B cell (primary cell): Measurements from ENCODE around the gene HABP2. TPM values are rescaled to one million over a fixed set of nuclear protein-coding genes. Genes with fewer than 3 reads are reported as not detected.

ENCODE experiments used
- ATAC-seq: fragments of 200-7000 bp; cut with Tn5 transposase; one replicate; pipeline ENCODE4 v1.10.0; 2021; ENCODE audit warnings: low read depth, mild to moderate bottlenecking, moderate number of reproducible peaks, moderate library complexity
- CTCF ChIA-PET: fragments of 350-600 bp; sonication (Branson Sonifier 250); formaldehyde crosslinking; loops from one replicate; lab custom pipeline; 2021; ENCODE audit warnings: antibody characterized with exemption, inconsistent platforms; lab: Charles Lee
- POLR2A ChIA-PET: fragments of 350-600 bp; sonication (Branson Sonifier 250); formaldehyde crosslinking; loops from one replicate; lab custom pipeline; 2021; ENCODE audit warnings: antibody characterized with exemption; lab: Charles Lee
- DNase-seq: peaks from one replicate; pipeline ENCODE4 v3.0.0; 2013
- H2AFZ ChIP-seq: 2 replicates; pipeline ENCODE4 v1.6.1; 2012; ENCODE audit warnings: mild to moderate bottlenecking, low read depth, low read length; ENCODE audit not compliant: insufficient read depth, poor library complexity, severe bottlenecking
- H3K27ac ChIP-seq, 2 donors: 1 replicate in 1 of 2; 2 replicates in 1 of 2; pipeline ENCODE4 v1.5.1; 2012 to 2013; ENCODE audit warnings: low read length in 2 of 2, mild to moderate bottlenecking in 2 of 2, moderate library complexity in 1 of 2
- H3K27me3 ChIP-seq, 4 experiments: fragments of 200-600 bp in 1 of 4; sonication (generic) in 1 of 4; replicated peaks in 1 of 4; 1 replicate in 2 of 4; 2 replicates in 2 of 4; pipeline versions ENCODE4 v1.6.1 to v1.7.0; 2013 to 2016; ENCODE audit warnings: low read length in 3 of 4, mild to moderate bottlenecking in 2 of 4, mixed read lengths in 1 of 4, moderate library complexity in 1 of 4; ENCODE audit not compliant: insufficient read depth in 4 of 4, control insufficient read depth in 3 of 4; ENCODE audit errors: control extremely low read depth in 1 of 4
- H3K36me3 ChIP-seq, 2 experiments: replicated peaks in 1 of 2; 1 replicate in 1 of 2; 2 replicates in 1 of 2; pipeline versions ENCODE4 v1.6.1 to v1.7.1; 2013; ENCODE audit warnings: low read length in 1 of 2; ENCODE audit not compliant: insufficient read depth in 2 of 2, control insufficient read depth in 1 of 2; ENCODE audit errors: control extremely low read depth in 1 of 2, extremely low read depth in 1 of 2
- H3K4me1 ChIP-seq, 2 donors: fragments of 200-600 bp in 1 of 2; sonication (generic) in 1 of 2; 1 replicate in 1 of 2; 2 replicates in 1 of 2; pipeline versions ENCODE4 v1.5.1 to v1.6.1; 2013 to 2017; ENCODE audit warnings: low read length in 2 of 2; ENCODE audit not compliant: control insufficient read depth in 2 of 2, insufficient read depth in 2 of 2
- H3K4me2 ChIP-seq: replicated peaks from 2 replicates; pipeline ENCODE3; 2012; ENCODE audit warnings: mild to moderate bottlenecking, low read depth, low read length; ENCODE audit not compliant: poor library complexity, severe bottlenecking
- H3K4me3 ChIP-seq, 5 experiments: fragments of 200-600 bp in 1 of 5; sonication (generic) in 1 of 5; 1 replicate in 3 of 5; 2 replicates in 2 of 5; pipeline versions ENCODE4 v1.5.1 to v1.7.0; 2011 to 2016; ENCODE audit warnings: low read length in 4 of 5, mild to moderate bottlenecking in 4 of 5, low read depth in 2 of 5, control low read depth in 1 of 5, moderate library complexity in 1 of 5; ENCODE audit not compliant: insufficient read depth in 1 of 5; ENCODE audit errors: control extremely low read depth in 1 of 5, extremely low read depth in 1 of 5
- H3K79me2 ChIP-seq: fragments of 200-600 bp; sonication (generic); one replicate; pipeline ENCODE4 v1.6.0; 2016; ENCODE audit warnings: low read length; ENCODE audit not compliant: control insufficient read depth, insufficient read depth
- H3K9ac ChIP-seq: fragments of 200-600 bp; sonication (generic); 2 replicates; pipeline ENCODE4 v1.6.1; 2017; ENCODE audit warnings: mild to moderate bottlenecking, low read length, moderate library complexity
- H3K9me3 ChIP-seq, 3 donors: one replicate each; pipeline versions ENCODE4 v1.6.1 to v1.7.1; 2013; ENCODE audit warnings: low read length in 2 of 3; ENCODE audit not compliant: control insufficient read depth in 2 of 3, insufficient read depth in 1 of 3; ENCODE audit errors: control extremely low read depth in 1 of 3
- H4K20me1 ChIP-seq: 2 replicates; pipeline ENCODE4 v1.6.0; 2012; ENCODE audit warnings: mild to moderate bottlenecking, low read length; ENCODE audit not compliant: insufficient read depth, control insufficient read depth, poor library complexity, severe bottlenecking
- H3K27ac Mint-ChIP-seq: one replicate; pipeline ENCODE4 v1.8.0; 2021; ENCODE audit warnings: mixed read lengths
- H3K27me3 Mint-ChIP-seq: one replicate; pipeline ENCODE4 v1.8.0; 2021; ENCODE audit warnings: mixed read lengths
- H3K4me1 Mint-ChIP-seq: one replicate; pipeline ENCODE4 v1.8.0; 2021; ENCODE audit warnings: mixed read lengths
- H3K4me3 Mint-ChIP-seq: one replicate; pipeline ENCODE4 v1.8.0; 2021; ENCODE audit warnings: mixed read lengths
- H3K9me3 Mint-ChIP-seq: one replicate; pipeline ENCODE4 v1.8.0; 2022; ENCODE audit warnings: mixed read lengths; ENCODE audit not compliant: insufficient read depth
- CTCF ChIP-seq: fragments of 200-600 bp; IDR thresholded peaks from one replicate; pipeline ENCODE4 v1.8.0; 2022; ENCODE audit warnings: antibody characterized with exemption, mild to moderate bottlenecking
- EZH2 ChIP-seq: IDR thresholded peaks from 2 replicates; pipeline ENCODE4 v1.6.1; 2012; ENCODE audit warnings: borderline replicate concordance, low read depth, mild to moderate bottlenecking, moderate library complexity, low read length; ENCODE audit not compliant: insufficient read depth, poor library complexity, severe bottlenecking
- WGBS: methylation state at CpG from one replicate; pipeline ENCODE4 v1.1.5; 2013; ENCODE audit warnings: missing lambda C conversion rate; ENCODE audit not compliant: insufficient coverage; 5-methylcytosine and 5-hydroxymethylcytosine counted together
- intact Hi-C: fragments of 100-400 bp; cut with micrococcal nuclease; formaldehyde crosslinking; loops from one replicate; pipeline ENCODE4 v1.10.0; 2022
- polyA plus RNA-seq: library from polyadenylated mRNA; depleted of rRNA; stranded (reverse); fragments of >200 nt; gene quantifications from 2 replicates; pipeline ENCODE4 v1.2.3, GENCODE V29; 2012
- total RNA-seq, 2 donors: library from RNA; stranded (reverse); fragments of 120-200 nt in 1 of 2; gene quantifications; 1 replicate in 1 of 2; 2 replicates in 1 of 2; pipeline versions ENCODE4 v1.2.3 to v1.2.4, GENCODE V29; 2013 to 2022

HABP2 gene
- total and polyA plus RNA-seq, 2 donors (not counting 1 experiment from before 2014, with no cell fraction given), result not detected

- no peaks in the 10 kb centered on the region for H3K9me3 Mint-ChIP-seq
- no peaks in the 10 kb centered on the region for H3K4me1 ChIP-seq
- ChIA-PET POLR2A (no interaction called here), CTCF (no interaction called here)
- H3K27ac ChIP-seq, result no peak overlapping the region
- peaks cover 6% of the 10 kb centered on the region for H3K27me3 Mint-ChIP-seq
- ATAC-seq (no peak), DNase-seq (no peak)
- peaks cover 0 to 2% (median 0%) of the 10 kb centered on the region in 4 experiments for H3K27me3 ChIP-seq
- H3K9ac ChIP-seq, result no peak overlapping the region
- no peak overlapping the region for H3K4me3 Mint-ChIP-seq
- no peaks in the 10 kb centered on the region for H3K79me2 ChIP-seq
- no peaks in the 10 kb centered on the region for H3K9me3 ChIP-seq
- H3K4me3 ChIP-seq, result no peak overlapping the region
- no peak overlapping the region for H3K27ac Mint-ChIP-seq
- H4K20me1 ChIP-seq, result no peaks in the 10 kb centered on the region
- no peaks in the 10 kb centered on the region for H3K4me1 Mint-ChIP-seq
- intact Hi-C loops, result no loop called here
- H2AFZ ChIP-seq, result no peak overlapping the region
- H3K4me2 ChIP-seq, result no peak overlapping the region
- no peaks in the 10 kb centered on the region for H3K36me3 ChIP-seq
- no peak for TF ChIP-seq CTCF
- TF ChIP-seq EZH2, result no peak
- 88% methylated on average over 13 of the region's 13 CpGs for WGBS
Measured at GRCh38 chr10:113589201-113589770, 36.4 kb downstream of the HABP2 start.

- WGBS, result 87% methylated on average over 12 of the region's 12 CpGs
- no peaks in the 10 kb centered on the region for H3K9me3 Mint-ChIP-seq
- Histone ChIP-seq H2AFZ (no peak overlapping the region), H3K9me3 (no peaks in the 10 kb centered on the region), H3K4me2 (no peak overlapping the region), H3K79me2 (no peaks in the 10 kb centered on the region), H3K27ac (no peak overlapping the region), H3K9ac (no peak overlapping the region), H3K27me3 (peaks cover 0 to 2% (median 0%) of the 10 kb centered on the region in 4 experiments), H3K36me3 (no peaks in the 10 kb centered on the region), H3K4me1 (no peaks in the 10 kb centered on the region), H4K20me1 (no peaks in the 10 kb centered on the region), H3K4me3 (no peak overlapping the region)
- H3K27me3 Mint-ChIP-seq, result peaks cover 4% of the 10 kb centered on the region
- ChIA-PET POLR2A (no interaction called here), CTCF (no interaction called here)
- ATAC-seq (no peak), DNase-seq (no peak)
- intact Hi-C loops, result no loop called here
- H3K4me1 Mint-ChIP-seq, result no peaks in the 10 kb centered on the region
- TF ChIP-seq EZH2 (no peak), CTCF (no peak)
- no peak overlapping the region for H3K4me3 Mint-ChIP-seq
- no peak overlapping the region for H3K27ac Mint-ChIP-seq
Measured at GRCh38 chr10:113590581-113590980, 37.7 kb downstream of the HABP2 start.
